ENCODE data around the gene TMEM270.

GRCh38 chr7:73904219-73905137 lies 43.5 kb downstream of the TMEM270 start:
- TF ChIP-seq CTCF (IDR thresholded peaks at IDR 0.05) (no peak), POLR2A (IDR thresholded peaks at IDR 0.05) (no peak)
